Measurements from ENCODE around the gene APOE. TPM values are rescaled to one million over a fixed set of nuclear protein-coding genes. Genes with fewer than 3 reads are reported as not detected.
"Not testable (repeated sequence)": the region's sequence is repeated elsewhere in the genome, so short reads cannot be mapped to it uniquely, and the experiment has no call there.

The APOE gene
- total RNA-seq: 10 to 100 TPM; 32.7 to 74.6 (median 46.2) TPM
- long read RNA-seq, donor 1, transcript APOE-201 (4 exons, 1,208 nt): major isoform, 109 of 114 reads
- long read RNA-seq, donor 1, partial matches to known transcripts: 0 of 114 reads
- long read RNA-seq, donor 1, other reads (novel, unspliced or antisense): 0 of 114 reads
- long read RNA-seq, donor 2, partial matches to known transcripts: 0 of 4 reads
- long read RNA-seq, donor 2, other reads (novel, unspliced or antisense): 0 of 4 reads

DNA sequence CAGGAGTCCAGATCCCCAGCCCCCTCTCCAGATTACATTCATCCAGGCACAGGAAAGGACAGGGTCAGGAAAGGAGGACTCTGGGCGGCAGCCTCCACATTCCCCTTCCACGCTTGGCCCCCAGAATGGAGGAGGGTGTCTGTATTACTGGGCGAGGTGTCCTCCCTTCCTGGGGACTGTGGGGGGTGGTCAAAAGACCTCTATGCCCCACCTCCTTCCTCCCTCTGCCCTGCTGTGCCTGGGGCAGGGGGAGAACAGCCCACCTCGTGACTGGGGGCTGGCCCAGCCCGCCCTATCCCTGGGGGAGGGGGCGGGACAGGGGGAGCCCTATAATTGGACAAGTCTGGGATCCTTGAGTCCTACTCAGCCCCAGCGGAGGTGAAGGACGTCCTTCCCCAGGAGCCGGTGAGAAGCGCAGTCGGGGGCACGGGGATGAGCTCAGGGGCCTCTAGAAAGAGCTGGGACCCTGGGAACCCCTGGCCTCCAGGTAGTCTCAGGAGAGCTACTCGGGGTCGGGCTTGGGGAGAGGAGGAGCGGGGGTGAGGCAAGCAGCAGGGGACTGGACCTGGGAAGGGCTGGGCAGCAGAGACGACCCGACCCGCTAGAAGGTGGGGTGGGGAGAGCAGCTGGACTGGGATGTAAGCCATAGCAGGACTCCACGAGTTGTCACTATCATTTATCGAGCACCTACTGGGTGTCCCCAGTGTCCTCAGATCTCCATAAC is at the start of gene APOE:
Gene APOE (plus strand): TSS at position 360 of the 724 bp plus-strand sequence. CDS start 829 bp downstream, outside the sequence.
- Histone ChIP-seq H3K4me1 (ENCODE audit: low read depth) (peaks cover 6% of the 10 kb centered on the region), H3K4me3 (no peak within 1 kb of the TSS), H3K9me3 (no peaks in the 10 kb centered on the region), H3K36me3 (ENCODE audit: low read depth) (no peaks in the 10 kb centered on the region)
- intact Hi-C loops (cut with DNase I, micrococcal nuclease): loop anchor here in 1 of 2 donors (5.0 kb wide), 1 partner anchor 47 kb away; no protein-coding TSS in a partner anchor
- no peak for ATAC-seq
- TF ChIP-seq, protein P1, sequence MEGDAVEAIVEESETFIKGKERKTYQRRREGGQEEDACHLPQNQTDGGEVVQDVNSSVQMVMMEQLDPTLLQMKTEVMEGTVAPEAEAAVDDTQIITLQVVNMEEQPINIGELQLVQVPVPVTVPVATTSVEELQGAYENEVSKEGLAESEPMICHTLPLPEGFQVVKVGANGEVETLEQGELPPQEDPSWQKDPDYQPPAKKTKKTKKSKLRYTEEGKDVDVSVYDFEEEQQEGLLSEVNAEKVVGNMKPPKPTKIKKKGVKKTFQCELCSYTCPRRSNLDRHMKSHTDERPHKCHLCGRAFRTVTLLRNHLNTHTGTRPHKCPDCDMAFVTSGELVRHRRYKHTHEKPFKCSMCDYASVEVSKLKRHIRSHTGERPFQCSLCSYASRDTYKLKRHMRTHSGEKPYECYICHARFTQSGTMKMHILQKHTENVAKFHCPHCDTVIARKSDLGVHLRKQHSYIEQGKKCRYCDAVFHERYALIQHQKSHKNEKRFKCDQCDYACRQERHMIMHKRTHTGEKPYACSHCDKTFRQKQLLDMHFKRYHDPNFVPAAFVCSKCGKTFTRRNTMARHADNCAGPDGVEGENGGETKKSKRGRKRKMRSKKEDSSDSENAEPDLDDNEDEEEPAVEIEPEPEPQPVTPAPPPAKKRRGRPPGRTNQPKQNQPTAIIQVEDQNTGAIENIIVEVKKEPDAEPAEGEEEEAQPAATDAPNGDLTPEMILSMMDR (IDR thresholded peaks at IDR 0.05): no peak
- no peak for DNase-seq

DNA sequence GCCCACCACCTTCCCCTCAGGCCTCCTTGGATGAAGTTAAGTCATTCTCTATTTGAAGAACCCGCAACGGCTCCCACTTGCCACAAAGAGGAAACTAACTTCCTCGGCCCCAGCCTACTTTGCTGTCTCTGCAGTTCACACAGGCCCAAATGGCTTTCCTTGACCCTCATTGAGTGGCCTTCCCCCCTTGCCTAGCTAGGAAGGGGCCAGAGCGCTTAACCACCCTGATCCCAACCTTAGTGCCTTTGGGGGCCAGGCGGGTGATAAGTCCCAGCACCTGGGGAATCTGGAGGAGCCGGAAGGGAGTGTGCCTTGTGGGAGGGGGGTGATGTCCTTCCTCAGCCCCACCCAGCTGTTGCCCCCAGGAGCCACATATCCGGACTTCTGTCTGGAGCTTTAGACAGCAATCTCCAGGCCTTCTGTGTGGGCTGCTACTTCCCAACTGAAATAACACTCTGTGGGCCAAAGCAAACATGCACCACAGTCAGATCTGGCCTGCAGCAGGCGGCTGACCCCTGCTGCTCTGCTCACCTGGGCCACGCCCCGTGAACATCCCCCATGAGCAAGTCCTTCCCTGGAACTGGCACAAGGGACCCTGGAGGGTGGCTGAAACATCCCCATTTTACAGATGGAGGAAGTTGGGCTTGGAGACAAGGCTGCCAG is 49.0 kb upstream of the APOE start:
- Histone ChIP-seq H3K9me3 (no peaks in the 10 kb centered on the region), H3K4me1 (ENCODE audit: low read depth) (no peaks in the 10 kb centered on the region), H3K36me3 (ENCODE audit: low read depth) (no peaks in the 10 kb centered on the region), H3K4me3 (no peak overlapping the region)
- ATAC-seq (peak; percentile 40), DNase-seq (no peak)
- intact Hi-C loops (cut with DNase I, micrococcal nuclease): no loop called here
- TF ChIP-seq, protein P1 (IDR thresholded peaks at IDR 0.05): no peak

DNA sequence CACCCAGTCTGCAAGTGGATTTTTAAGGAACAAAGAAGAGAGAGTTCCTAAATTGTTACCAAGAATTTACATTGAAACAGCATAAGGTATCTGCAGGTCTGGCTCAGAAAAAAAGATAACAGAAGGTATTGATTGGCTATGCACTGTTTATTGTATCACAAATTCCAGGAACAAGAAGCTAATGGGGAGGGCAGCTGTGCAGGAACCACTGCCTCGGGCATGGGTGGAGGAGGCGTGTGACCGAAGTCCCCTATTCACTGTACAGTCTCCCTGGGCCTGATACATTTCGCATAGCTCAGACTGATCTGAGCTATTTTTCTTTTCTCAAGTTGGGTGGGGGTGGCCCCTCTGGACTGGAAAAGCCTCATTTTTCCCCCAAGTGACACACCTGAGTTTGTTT is 47.8 kb upstream of the APOE start:
- intact Hi-C loops (cut with DNase I, micrococcal nuclease): no loop called here
- Histone ChIP-seq H3K4me3 (no peak overlapping the region), H3K36me3 (ENCODE audit: low read depth) (no peaks in the 10 kb centered on the region), H3K4me1 (ENCODE audit: low read depth) (no peaks in the 10 kb centered on the region), H3K9me3 (no peaks in the 10 kb centered on the region)
- TF ChIP-seq, protein P1 (IDR thresholded peaks at IDR 0.05): no peak
- DNase-seq (no peak), ATAC-seq (peak; percentile 18)

DNA sequence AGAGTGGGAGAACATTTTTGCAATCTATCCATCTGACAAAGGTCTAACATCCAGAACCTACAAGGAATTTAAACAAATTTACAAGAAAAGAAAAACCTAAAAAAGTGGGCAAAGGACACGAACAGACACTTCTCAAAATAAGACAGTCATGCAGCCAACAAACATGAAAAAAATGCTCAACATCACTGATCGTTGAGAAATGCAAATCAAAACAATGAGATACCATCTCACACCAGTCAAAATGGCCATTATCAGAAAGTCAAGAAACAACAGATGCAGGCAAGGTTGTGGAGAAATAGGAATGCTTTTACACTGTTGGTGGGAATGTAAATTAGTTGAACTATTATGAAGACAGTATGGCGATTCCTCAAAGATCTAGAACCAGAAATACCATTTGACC is 44.0 kb upstream of the APOE start:
- H3K9me3 ChIP-seq; DNase-seq; H3K4me1 ChIP-seq (ENCODE audit: low read depth); ATAC-seq; H3K36me3 ChIP-seq (ENCODE audit: low read depth); H3K4me3 ChIP-seq; intact Hi-C loops (cut with DNase I, micrococcal nuclease): not testable (repeated sequence)

DNA sequence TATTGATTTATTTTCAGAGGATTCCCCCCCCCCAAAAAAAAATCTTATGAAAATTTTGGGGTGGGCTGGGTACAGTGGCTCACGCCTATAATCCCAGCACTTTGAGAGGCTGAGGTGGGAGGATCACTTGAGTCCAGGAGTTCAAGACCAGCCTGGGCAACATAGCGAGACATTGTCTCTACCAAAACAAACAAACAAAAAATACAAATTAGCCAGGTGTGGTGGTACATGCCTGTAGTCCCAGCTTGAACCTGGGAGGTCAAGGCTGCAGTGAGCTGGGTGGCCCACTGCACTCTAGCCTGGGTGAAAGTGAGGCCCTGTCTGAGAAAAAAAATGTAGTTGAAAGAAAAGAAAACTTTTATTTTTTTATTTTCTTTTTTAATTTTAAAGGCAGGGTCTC is 41.6 kb upstream of the APOE start:
- intact Hi-C loops (cut with DNase I, micrococcal nuclease): no loop called here
- no peaks in the 10 kb centered on the region for H3K36me3 ChIP-seq (ENCODE audit: low read depth)

More for the DNA sequence above, 41.6 kb upstream of the APOE start:
- ATAC-seq: no peak
- H3K9me3 ChIP-seq: no peaks in the 10 kb centered on the region
- no peak for DNase-seq
- no peaks in the 10 kb centered on the region for H3K4me1 ChIP-seq (ENCODE audit: low read depth)
- H3K4me3 ChIP-seq: no peak overlapping the region
- TF ChIP-seq, protein P1 (IDR thresholded peaks at IDR 0.05): no peak

All from mucosa of descending colon (tissue), 3 donors.